Measurements from ENCODE around the gene CARD9. TPM values are rescaled to one million over a fixed set of nuclear protein-coding genes. Genes with fewer than 3 reads are reported as not detected.

Gene CARD9
- total RNA-seq, 1 donor from 2014 or later: 1.9 TPM

DNA sequence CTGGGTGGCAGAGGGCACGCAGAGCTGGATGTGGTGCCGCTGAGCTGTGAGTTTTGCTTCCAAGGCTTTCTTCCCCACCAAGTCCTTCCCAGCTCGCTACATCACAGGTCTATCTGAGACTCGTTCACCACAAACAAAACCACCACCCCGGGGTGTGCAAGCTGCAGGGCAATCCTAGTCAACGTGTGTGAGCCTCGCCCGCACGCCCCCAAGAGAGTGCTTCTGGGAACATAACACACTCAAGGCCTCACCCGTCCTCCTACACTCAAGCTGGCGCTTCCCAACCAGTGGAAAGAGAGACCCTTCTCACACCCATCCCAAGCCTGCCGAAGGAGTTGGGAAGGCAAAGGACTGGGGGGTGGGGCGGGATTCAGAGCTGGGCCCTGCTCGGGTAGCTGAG lies 15.9 kb upstream of the CARD9 start:
- no peak overlapping the region for H3K4me3 ChIP-seq (ENCODE audit: low read depth, low read length)
- peaks cover 4% of the 10 kb centered on the region for H3K36me3 ChIP-seq (ENCODE audit: control insufficient read depth, insufficient read depth, low read length)
- no peak for DNase-seq (ENCODE audit: low read depth)
- TF ChIP-seq, protein P1, sequence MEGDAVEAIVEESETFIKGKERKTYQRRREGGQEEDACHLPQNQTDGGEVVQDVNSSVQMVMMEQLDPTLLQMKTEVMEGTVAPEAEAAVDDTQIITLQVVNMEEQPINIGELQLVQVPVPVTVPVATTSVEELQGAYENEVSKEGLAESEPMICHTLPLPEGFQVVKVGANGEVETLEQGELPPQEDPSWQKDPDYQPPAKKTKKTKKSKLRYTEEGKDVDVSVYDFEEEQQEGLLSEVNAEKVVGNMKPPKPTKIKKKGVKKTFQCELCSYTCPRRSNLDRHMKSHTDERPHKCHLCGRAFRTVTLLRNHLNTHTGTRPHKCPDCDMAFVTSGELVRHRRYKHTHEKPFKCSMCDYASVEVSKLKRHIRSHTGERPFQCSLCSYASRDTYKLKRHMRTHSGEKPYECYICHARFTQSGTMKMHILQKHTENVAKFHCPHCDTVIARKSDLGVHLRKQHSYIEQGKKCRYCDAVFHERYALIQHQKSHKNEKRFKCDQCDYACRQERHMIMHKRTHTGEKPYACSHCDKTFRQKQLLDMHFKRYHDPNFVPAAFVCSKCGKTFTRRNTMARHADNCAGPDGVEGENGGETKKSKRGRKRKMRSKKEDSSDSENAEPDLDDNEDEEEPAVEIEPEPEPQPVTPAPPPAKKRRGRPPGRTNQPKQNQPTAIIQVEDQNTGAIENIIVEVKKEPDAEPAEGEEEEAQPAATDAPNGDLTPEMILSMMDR (IDR thresholded peaks at IDR 0.05; ENCODE audit: insufficient read depth, low read length, poor library complexity, severe bottlenecking): no peak
- H3K27me3 ChIP-seq (ENCODE audit: control insufficient read depth, insufficient read depth, low read length): no peaks in the 10 kb centered on the region

DNA sequence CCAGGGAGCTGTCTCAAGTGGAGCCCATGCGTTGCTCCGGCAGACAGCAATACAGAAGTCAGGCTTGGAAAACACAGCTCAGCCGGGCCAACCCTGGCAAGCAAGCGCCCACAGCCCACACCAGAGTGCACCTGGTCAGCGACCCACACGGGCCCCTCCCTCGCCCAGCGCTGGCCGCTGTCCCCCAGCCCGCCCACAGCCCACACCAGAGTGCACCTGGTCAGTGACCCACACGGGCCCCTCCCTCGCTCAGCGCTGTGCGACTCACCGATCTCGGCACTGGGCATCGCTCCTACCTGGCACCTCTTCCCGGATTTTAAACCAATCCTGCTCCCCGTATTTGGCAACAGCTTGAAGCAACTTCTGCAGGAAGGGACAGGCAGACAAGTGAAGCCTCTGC lies 13.7 kb upstream of the CARD9 start:
- Histone ChIP-seq H3K27me3 (ENCODE audit: control insufficient read depth, insufficient read depth, low read length) (no peaks in the 10 kb centered on the region), H3K4me3 (ENCODE audit: low read depth, low read length) (no peak overlapping the region), H3K36me3 (ENCODE audit: control insufficient read depth, insufficient read depth, low read length) (peaks cover 3% of the 10 kb centered on the region)
- TF ChIP-seq, protein P1 (IDR thresholded peaks at IDR 0.05; ENCODE audit: insufficient read depth, low read length, poor library complexity, severe bottlenecking): no peak
- DNase-seq (ENCODE audit: low read depth): no peak

DNA sequence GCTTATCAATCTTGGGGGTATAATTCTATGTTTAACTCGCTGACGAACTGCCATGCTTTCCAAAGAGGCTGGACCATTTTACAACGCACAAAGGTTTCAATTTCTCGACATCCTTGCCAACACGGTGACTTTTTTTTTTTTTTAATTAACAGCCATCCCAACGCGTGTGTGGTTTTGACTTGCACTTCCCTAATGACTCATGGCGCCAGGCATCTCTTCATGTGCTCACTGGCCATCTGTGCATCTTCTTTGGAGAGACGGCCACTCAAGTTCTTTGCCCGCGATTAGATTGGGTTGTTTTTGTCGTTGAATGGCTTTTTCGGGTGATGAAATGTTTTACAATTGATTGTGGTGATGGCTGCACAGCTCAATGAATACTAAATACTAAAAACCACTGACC lies 12.5 kb upstream of the CARD9 start:
- TF ChIP-seq, protein P1 (IDR thresholded peaks at IDR 0.05; ENCODE audit: insufficient read depth, low read length, poor library complexity, severe bottlenecking): no peak
- DNase-seq (ENCODE audit: low read depth): no peak
- H3K4me3 ChIP-seq (ENCODE audit: low read depth, low read length): no peak overlapping the region
- peaks cover 4% of the 10 kb centered on the region for H3K36me3 ChIP-seq (ENCODE audit: control insufficient read depth, insufficient read depth, low read length)
- no peaks in the 10 kb centered on the region for H3K27me3 ChIP-seq (ENCODE audit: control insufficient read depth, insufficient read depth, low read length)

DNA sequence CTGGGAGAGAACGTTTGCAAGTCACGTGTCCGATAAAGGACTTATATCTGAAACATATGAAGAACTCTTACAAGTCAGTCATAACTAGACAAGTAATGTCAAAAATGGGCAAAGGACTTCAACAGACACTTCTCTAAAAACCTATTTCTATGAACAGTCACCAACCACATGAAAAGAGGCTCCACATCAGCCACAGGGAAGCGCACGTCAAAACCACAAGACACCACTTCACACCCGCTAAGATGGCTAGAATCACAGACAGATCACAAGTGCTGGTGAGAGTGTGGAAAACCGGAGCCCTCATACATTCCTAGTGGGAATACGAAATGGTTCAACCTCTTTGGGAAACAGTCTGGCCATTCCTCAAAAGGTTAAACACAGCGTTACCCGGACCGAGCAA lies 11.5 kb upstream of the CARD9 start:
- H3K4me3 ChIP-seq (ENCODE audit: low read depth, low read length): no peak overlapping the region
- DNase-seq (ENCODE audit: low read depth): no peak
- TF ChIP-seq, protein P1 (IDR thresholded peaks at IDR 0.05; ENCODE audit: insufficient read depth, low read length, poor library complexity, severe bottlenecking): no peak
- peaks cover 4% of the 10 kb centered on the region for H3K36me3 ChIP-seq (ENCODE audit: control insufficient read depth, insufficient read depth, low read length)
- H3K27me3 ChIP-seq (ENCODE audit: control insufficient read depth, insufficient read depth, low read length): no peaks in the 10 kb centered on the region

DNA sequence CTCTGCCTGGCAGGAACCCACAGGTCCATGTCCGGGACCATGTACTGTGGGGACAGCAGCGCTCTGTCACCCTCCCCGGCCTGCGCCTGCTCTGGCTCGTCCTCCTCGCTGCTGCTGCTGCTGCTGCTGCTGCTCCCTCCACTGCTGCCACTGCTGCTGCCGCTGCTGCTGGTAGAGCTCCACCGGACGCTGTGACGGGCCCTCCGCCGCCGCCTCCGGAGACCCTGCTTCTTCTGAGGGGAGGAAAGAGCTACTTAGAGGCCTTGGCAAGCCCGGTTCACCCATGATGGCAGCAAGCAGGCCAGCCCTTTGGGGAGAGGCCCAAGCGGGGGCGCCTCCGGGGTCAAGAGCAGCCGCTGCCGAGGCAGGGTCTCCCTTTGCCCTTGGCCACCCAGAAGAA lies 10.0 kb upstream of the CARD9 start:
- no peak overlapping the region for H3K4me3 ChIP-seq (ENCODE audit: low read depth, low read length)
- H3K27me3 ChIP-seq (ENCODE audit: control insufficient read depth, insufficient read depth, low read length): no peaks in the 10 kb centered on the region
- TF ChIP-seq, protein P1 (IDR thresholded peaks at IDR 0.05; ENCODE audit: insufficient read depth, low read length, poor library complexity, severe bottlenecking): no peak
- DNase-seq (ENCODE audit: low read depth): no peak
- H3K36me3 ChIP-seq (ENCODE audit: control insufficient read depth, insufficient read depth, low read length): peaks cover 6% of the 10 kb centered on the region

DNA sequence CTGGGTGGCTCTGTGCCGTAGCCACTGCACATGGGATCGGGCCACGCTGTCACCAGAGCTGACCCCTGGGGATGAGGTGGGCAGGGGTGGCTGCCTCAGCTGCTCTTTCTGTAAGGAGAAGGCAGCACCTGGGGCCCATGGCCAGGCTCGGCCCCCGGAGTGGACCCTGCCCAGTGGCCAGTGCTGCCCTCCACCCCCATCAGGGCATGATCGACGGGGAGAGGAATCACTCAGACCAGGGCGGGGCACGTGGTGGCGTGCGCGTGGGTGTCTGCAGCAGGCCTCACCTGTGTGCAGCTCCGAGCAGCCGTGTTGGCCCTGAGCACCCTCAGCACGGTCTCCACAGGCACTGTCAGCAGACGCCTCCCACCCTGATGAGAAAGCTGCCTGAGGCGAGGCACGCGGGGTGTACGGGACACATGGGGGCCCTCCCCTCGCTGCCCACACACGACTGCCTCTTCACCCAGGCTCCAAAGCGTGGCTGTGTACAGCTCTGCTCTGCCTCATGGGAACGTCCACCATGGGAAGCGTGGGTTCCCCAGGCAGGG lies 8.6 kb upstream of the CARD9 start:
- H3K4me3 ChIP-seq (ENCODE audit: low read depth, low read length): no peak overlapping the region
- DNase-seq (ENCODE audit: low read depth): no peak
- TF ChIP-seq, protein P1 (IDR thresholded peaks at IDR 0.05; ENCODE audit: insufficient read depth, low read length, poor library complexity, severe bottlenecking): no peak
- H3K27me3 ChIP-seq (ENCODE audit: control insufficient read depth, insufficient read depth, low read length): no peaks in the 10 kb centered on the region
- peaks cover 4% of the 10 kb centered on the region for H3K36me3 ChIP-seq (ENCODE audit: control insufficient read depth, insufficient read depth, low read length)

Measured in kidney epithelial cell (primary cell).